Measurements from ENCODE around the gene EIF1AD. TPM values are rescaled to one million over a fixed set of nuclear protein-coding genes. Genes with fewer than 3 reads are reported as not detected.

Gene EIF1AD
- total RNA-seq, 1 donor from 2014 or later: 22.2 TPM

- no peaks in the 10 kb centered on the region for H3K9me3 ChIP-seq (ENCODE audit: low read depth)
- peaks cover 17% of the 10 kb centered on the region for H3K79me2 ChIP-seq (ENCODE audit: low read depth)
- Mint-ChIP-seq H3K27ac (peak overlapping the region; percentile 33), H3K27me3 (ENCODE audit: insufficient read depth, low read depth) (peaks cover 13% of the 10 kb centered on the region), H3K9me3 (no peaks in the 10 kb centered on the region), H3K4me1 (peaks cover 19% of the 10 kb centered on the region), H3K4me3 (peak overlapping the region; percentile 48), H3K36me3 (peaks cover 12% of the 10 kb centered on the region)
- no peak overlapping the region for H3K4me3 ChIP-seq
- H3F3A ChIP-seq (ENCODE audit: low read depth): peaks cover 30% of the 10 kb centered on the region
- no peak overlapping the region for H3K9ac ChIP-seq
- no peak for DNase-seq (ENCODE audit: low spot score)
- no peak for TF ChIP-seq EZH2phosphoT487 (IDR thresholded peaks at IDR 0.05)
- no peak for TF ChIP-seq EZH2 (IDR thresholded peaks at IDR 0.05)
- H3K27me3 ChIP-seq: peaks cover 22% of the 10 kb centered on the region
- H3K36me3 ChIP-seq: no peaks in the 10 kb centered on the region
- H4K20me1 ChIP-seq (ENCODE audit: low read depth): peaks cover 6% of the 10 kb centered on the region
- H3K27ac ChIP-seq: no peak overlapping the region
- peak overlapping the region; percentile 4 for H3K4me2 ChIP-seq
- peaks cover 13% of the 10 kb centered on the region for H3K4me1 ChIP-seq
- no peak overlapping the region for H2AFZ ChIP-seq (replicated peaks)
Measured at GRCh38 chr11:66006891-66007176, 4.9 kb upstream of the EIF1AD start.

- Histone ChIP-seq H3K4me3 (no peak overlapping the region), H3K36me3 (no peaks in the 10 kb centered on the region), H2AFZ (replicated peaks) (no peak overlapping the region), H3K9me3 (ENCODE audit: low read depth) (no peaks in the 10 kb centered on the region), H3K9ac (no peak overlapping the region), H3K27ac (no peak overlapping the region), H3K79me2 (ENCODE audit: low read depth) (peaks cover 22% of the 10 kb centered on the region), H3F3A (ENCODE audit: low read depth) (peaks cover 34% of the 10 kb centered on the region), H3K27me3 (peaks cover 17% of the 10 kb centered on the region), H4K20me1 (ENCODE audit: low read depth) (peaks cover 6% of the 10 kb centered on the region), H3K4me1 (peaks cover 13% of the 10 kb centered on the region), H3K4me2 (no peak overlapping the region)
- H3K36me3 Mint-ChIP-seq: peaks cover 12% of the 10 kb centered on the region
- H3K27ac Mint-ChIP-seq: peak overlapping the region; percentile 33
- H3K9me3 Mint-ChIP-seq: no peaks in the 10 kb centered on the region
- peak overlapping the region; percentile 48 for H3K4me3 Mint-ChIP-seq
- peaks cover 23% of the 10 kb centered on the region for H3K4me1 Mint-ChIP-seq
- H3K27me3 Mint-ChIP-seq (ENCODE audit: insufficient read depth, low read depth): peaks cover 11% of the 10 kb centered on the region
- DNase-seq (ENCODE audit: low spot score): no peak
- TF ChIP-seq EZH2 (IDR thresholded peaks at IDR 0.05) (no peak), EZH2phosphoT487 (IDR thresholded peaks at IDR 0.05) (no peak), CTCF (IDR thresholded peaks at IDR 0.05) (no peak)
Measured at GRCh38 chr11:66006134-66006890, 4.4 kb upstream of the EIF1AD start.

GRCh38 chr11:66004186-66004585 is 2.2 kb upstream of the EIF1AD start:
- Histone ChIP-seq H3K4me3 (no peak overlapping the region), H4K20me1 (ENCODE audit: low read depth) (peaks cover 6% of the 10 kb centered on the region), H3F3A (ENCODE audit: low read depth) (peaks cover 34% of the 10 kb centered on the region), H3K9me3 (ENCODE audit: low read depth) (no peaks in the 10 kb centered on the region), H3K4me1 (peaks cover 15% of the 10 kb centered on the region), H3K4me2 (no peak overlapping the region), H3K27ac (no peak overlapping the region), H3K9ac (no peak overlapping the region), H3K27me3 (no peaks in the 10 kb centered on the region), H3K36me3 (peaks cover 4% of the 10 kb centered on the region), H3K79me2 (ENCODE audit: low read depth) (peaks cover 38% of the 10 kb centered on the region), H2AFZ (replicated peaks) (no peak overlapping the region)
- H3K9me3 Mint-ChIP-seq: no peaks in the 10 kb centered on the region
- no peak overlapping the region for H3K27ac Mint-ChIP-seq
- TF ChIP-seq CTCF (IDR thresholded peaks at IDR 0.05): no peak
- TF ChIP-seq EZH2 (IDR thresholded peaks at IDR 0.05): no peak
- TF ChIP-seq EZH2phosphoT487 (IDR thresholded peaks at IDR 0.05): no peak
- H3K36me3 Mint-ChIP-seq: peaks cover 18% of the 10 kb centered on the region
- peaks cover 14% of the 10 kb centered on the region for H3K27me3 Mint-ChIP-seq (ENCODE audit: insufficient read depth, low read depth)
- H3K4me3 Mint-ChIP-seq: peak overlapping the region; percentile 100
- DNase-seq (ENCODE audit: low spot score): no peak
- peaks cover 30% of the 10 kb centered on the region for H3K4me1 Mint-ChIP-seq

GRCh38 chr11:66003291-66003690 is 1.3 kb upstream of the EIF1AD start:
- DNase-seq (ENCODE audit: low spot score): no peak
- Mint-ChIP-seq H3K36me3 (peaks cover 22% of the 10 kb centered on the region), H3K4me3 (peak overlapping the region; percentile 100), H3K27ac (peak overlapping the region; percentile 79), H3K27me3 (ENCODE audit: insufficient read depth, low read depth) (peaks cover 14% of the 10 kb centered on the region), H3K9me3 (no peaks in the 10 kb centered on the region), H3K4me1 (peaks cover 30% of the 10 kb centered on the region)
- Histone ChIP-seq H3K4me3 (peak overlapping the region; percentile 80), H3K36me3 (peaks cover 4% of the 10 kb centered on the region), H3K27ac (no peak overlapping the region), H3K9ac (peak overlapping the region; percentile 86), H2AFZ (replicated peaks) (no peak overlapping the region), H3K27me3 (no peaks in the 10 kb centered on the region), H4K20me1 (ENCODE audit: low read depth) (peaks cover 6% of the 10 kb centered on the region), H3K79me2 (ENCODE audit: low read depth) (peaks cover 38% of the 10 kb centered on the region), H3F3A (ENCODE audit: low read depth) (peaks cover 34% of the 10 kb centered on the region), H3K4me2 (peak overlapping the region; percentile 83), H3K4me1 (peaks cover 15% of the 10 kb centered on the region), H3K9me3 (ENCODE audit: low read depth) (no peaks in the 10 kb centered on the region)
- TF ChIP-seq EZH2phosphoT487 (IDR thresholded peaks at IDR 0.05) (no peak), CTCF (IDR thresholded peaks at IDR 0.05) (no peak), EZH2 (IDR thresholded peaks at IDR 0.05) (no peak)
